Activated naive CD8-positive, alpha-beta T cell treated with anti-CD3 and anti-CD28 coated beads, Interleukin-2, amount 10 ng/mL, durations not matched to agents 7 days and 5 days (primary cell): ENCODE measurements around the gene ZFY. TPM values are rescaled to one million over a fixed set of nuclear protein-coding genes. Genes with fewer than 3 reads are reported as not detected.
"Not testable (repeated sequence)": the region's sequence is repeated elsewhere in the genome, so short reads cannot be mapped to it uniquely, and the experiment has no call there.

Source experiments
- ATAC-seq: fragments of 150-1000 bp; cut with Tn5 transposase; one replicate; pipeline ENCODE4 v1.10.0; 2021; ENCODE audit warnings: low read depth, moderate library complexity
- POLR2A ChIA-PET: fragments of 350-600 bp; sonication (Branson Sonifier 250); formaldehyde crosslinking; loops from one replicate; lab custom pipeline; 2021; ENCODE audit warnings: antibody characterized with exemption; lab: Charles Lee
- DNase-seq: peaks from one replicate; pipeline ENCODE4 v3.0.0; 2021
- H3K27ac Mint-ChIP-seq: one replicate; pipeline ENCODE4 v1.8.0; 2022; ENCODE audit warnings: mild to moderate bottlenecking, mixed read lengths
- H3K27me3 Mint-ChIP-seq: one replicate; pipeline ENCODE4 v1.8.0; 2022; ENCODE audit warnings: mild to moderate bottlenecking, moderate library complexity, mixed read lengths
- H3K36me3 Mint-ChIP-seq: one replicate; pipeline ENCODE4 v1.8.0; 2021; ENCODE audit warnings: mild to moderate bottlenecking, mixed read lengths
- H3K4me1 Mint-ChIP-seq: one replicate; pipeline ENCODE4 v1.8.0; 2021; ENCODE audit warnings: mixed read lengths
- H3K4me3 Mint-ChIP-seq: one replicate; pipeline ENCODE4 v1.8.0; 2022; ENCODE audit warnings: mild to moderate bottlenecking, moderate library complexity, mixed read lengths
- H3K9me3 Mint-ChIP-seq: one replicate; pipeline ENCODE4 v1.8.0; 2021; ENCODE audit warnings: mixed read lengths
- total RNA-seq, 2 experiments: library from RNA; stranded (reverse); gene quantifications; one replicate each; pipeline ENCODE4 v1.2.3, GENCODE V29; 2021

ZFY gene
- total RNA-seq, 2 experiments from 2014 or later = 16.7 to 20.9 TPM

GRCh38 chrY:2949590-2950252 is 14.5 kb downstream of the ZFY start:
- POLR2A ChIA-PET = no interaction called here
- Mint-ChIP-seq H3K4me1 (peaks cover 9% of the 10 kb centered on the region), H3K27ac (no peak overlapping the region), H3K27me3 (no peaks in the 10 kb centered on the region), H3K9me3 (no peaks in the 10 kb centered on the region), H3K4me3 (no peak overlapping the region), H3K36me3 (peaks cover 11% of the 10 kb centered on the region)
- DNase-seq = no peak
- no peak for ATAC-seq

GRCh38 chrY:2950655-2951054 is 15.5 kb downstream of the ZFY start:
- Mint-ChIP-seq H3K27ac (no peak overlapping the region), H3K27me3 (no peaks in the 10 kb centered on the region), H3K4me1 (peaks cover 11% of the 10 kb centered on the region), H3K9me3 (no peaks in the 10 kb centered on the region), H3K4me3 (no peak overlapping the region), H3K36me3 (peaks cover 15% of the 10 kb centered on the region)
- POLR2A ChIA-PET = no interaction called here
- no peak for DNase-seq
- no peak for ATAC-seq

GRCh38 chrY:2952912-2953311 is 17.7 kb downstream of the ZFY start:
- Mint-ChIP-seq H3K9me3 (no peaks in the 10 kb centered on the region), H3K4me1 (peaks cover 9% of the 10 kb centered on the region), H3K36me3 (peaks cover 20% of the 10 kb centered on the region), H3K27ac (no peak overlapping the region), H3K27me3 (no peaks in the 10 kb centered on the region), H3K4me3 (no peak overlapping the region)
- ATAC-seq = no peak
- POLR2A ChIA-PET = no interaction called here
- DNase-seq = no peak

- Mint-ChIP-seq H3K9me3 (no peaks in the 10 kb centered on the region), H3K27me3 (no peaks in the 10 kb centered on the region), H3K4me3 (no peak overlapping the region), H3K36me3 (peaks cover 20% of the 10 kb centered on the region), H3K4me1 (peaks cover 9% of the 10 kb centered on the region), H3K27ac (peak overlapping the region; percentile 65)
- DNase-seq (no peak), ATAC-seq (peak; percentile 36)
- POLR2A ChIA-PET = no interaction called here
Observed at GRCh38 chrY:2954735-2955134, 19.6 kb downstream of the ZFY start.

- Mint-ChIP-seq H3K4me3 (no peak overlapping the region), H3K27me3 (no peaks in the 10 kb centered on the region)
- POLR2A ChIA-PET = no interaction called here
Observed at GRCh38 chrY:2955561-2955960, 20.4 kb downstream of the ZFY start.

GRCh38 chrY:2962061-2962460 is 26.9 kb downstream of the ZFY start:
- POLR2A ChIA-PET = no interaction called here
- Mint-ChIP-seq H3K9me3 (peaks cover under 1% of the 10 kb centered on the region), H3K4me3 (no peak overlapping the region), H3K27me3 (no peaks in the 10 kb centered on the region), H3K36me3 (peaks cover 10% of the 10 kb centered on the region), H3K27ac (no peak overlapping the region), H3K4me1 (peaks cover 1% of the 10 kb centered on the region)
- no peak for ATAC-seq
- no peak for DNase-seq

More at GRCh38 chrY:2955561-2955960, 20.4 kb downstream of the ZFY start:
- Mint-ChIP-seq H3K9me3 (no peaks in the 10 kb centered on the region), H3K4me1 (peaks cover 8% of the 10 kb centered on the region), H3K36me3 (peaks cover 22% of the 10 kb centered on the region), H3K27ac (no peak overlapping the region)
- DNase-seq (no peak), ATAC-seq (no peak)

- Mint-ChIP-seq H3K9me3 (peaks cover 1% of the 10 kb centered on the region), H3K4me1 (peaks cover 9% of the 10 kb centered on the region), H3K4me3 (no peak overlapping the region), H3K27me3 (no peaks in the 10 kb centered on the region), H3K36me3 (peaks cover 13% of the 10 kb centered on the region), H3K27ac (no peak overlapping the region)
- ATAC-seq (no peak), DNase-seq (no peak)
- POLR2A ChIA-PET = no interaction called here
Observed at GRCh38 chrY:2964814-2965213, 29.6 kb downstream of the ZFY start.

- H3K27ac Mint-ChIP-seq = no peak overlapping the region
- no peak overlapping the region for H3K4me3 Mint-ChIP-seq
- peaks cover 13% of the 10 kb centered on the region for H3K4me1 Mint-ChIP-seq
- H3K9me3 Mint-ChIP-seq = peaks cover 1% of the 10 kb centered on the region
- DNase-seq = no peak
- H3K27me3 Mint-ChIP-seq = no peaks in the 10 kb centered on the region
- POLR2A ChIA-PET = no interaction called here
- no peak for ATAC-seq
- H3K36me3 Mint-ChIP-seq = peaks cover 10% of the 10 kb centered on the region
Observed at GRCh38 chrY:2965629-2966028, 30.4 kb downstream of the ZFY start.

- H3K4me3 Mint-ChIP-seq = no peak overlapping the region
- peaks cover 14% of the 10 kb centered on the region for H3K4me1 Mint-ChIP-seq
- ATAC-seq (no peak), DNase-seq (no peak)
- H3K9me3 Mint-ChIP-seq = peaks cover 1% of the 10 kb centered on the region
- POLR2A ChIA-PET = no interaction called here
- H3K27me3 Mint-ChIP-seq = no peaks in the 10 kb centered on the region
- no peak overlapping the region for H3K27ac Mint-ChIP-seq
- H3K36me3 Mint-ChIP-seq = peaks cover 11% of the 10 kb centered on the region
Observed at GRCh38 chrY:2969561-2969960, 34.4 kb downstream of the ZFY start.

- DNase-seq = no peak
- H3K36me3 Mint-ChIP-seq = peaks cover 12% of the 10 kb centered on the region
- H3K9me3 Mint-ChIP-seq = no peaks in the 10 kb centered on the region
- ATAC-seq = no peak
- peaks cover 12% of the 10 kb centered on the region for H3K4me1 Mint-ChIP-seq
- no peak overlapping the region for H3K4me3 Mint-ChIP-seq
- POLR2A ChIA-PET = no interaction called here
- no peak overlapping the region for H3K27ac Mint-ChIP-seq
- no peaks in the 10 kb centered on the region for H3K27me3 Mint-ChIP-seq
Observed at GRCh38 chrY:2972708-2973107, 37.5 kb downstream of the ZFY start.

GRCh38 chrY:2973110-2973751 is 38.0 kb downstream of the ZFY start:
- POLR2A ChIA-PET = no interaction called here
- Mint-ChIP-seq H3K27me3 (no peaks in the 10 kb centered on the region), H3K4me1 (peaks cover 12% of the 10 kb centered on the region), H3K27ac (no peak overlapping the region), H3K9me3 (no peaks in the 10 kb centered on the region), H3K36me3 (peaks cover 13% of the 10 kb centered on the region), H3K4me3 (no peak overlapping the region)
- ATAC-seq = no peak
- no peak for DNase-seq

GRCh38 chrY:2979283-2979682 is 44.1 kb downstream of the ZFY start:
- Mint-ChIP-seq H3K27me3 (no peaks in the 10 kb centered on the region), H3K9me3 (no peaks in the 10 kb centered on the region), H3K27ac (no peak overlapping the region), H3K4me3 (no peak overlapping the region), H3K4me1 (no peaks in the 10 kb centered on the region), H3K36me3 (peaks cover 11% of the 10 kb centered on the region)
- ATAC-seq (no peak), DNase-seq (no peak)
- POLR2A ChIA-PET = no interaction called here

- Mint-ChIP-seq H3K4me3 (no peak overlapping the region), H3K9me3 (no peaks in the 10 kb centered on the region), H3K27me3 (no peaks in the 10 kb centered on the region), H3K36me3 (no peaks in the 10 kb centered on the region), H3K27ac (no peak overlapping the region), H3K4me1 (no peaks in the 10 kb centered on the region)
- no peak for DNase-seq
- POLR2A ChIA-PET = no interaction called here
- no peak for ATAC-seq
Observed at GRCh38 chrY:2984491-2984890, 49.3 kb downstream of the ZFY start.

- not testable (repeated sequence) for H3K4me3 Mint-ChIP-seq
Observed at GRCh38 chrY:2987178-2987577, 52.0 kb downstream of the ZFY start.

More at GRCh38 chrY:2987178-2987577, 52.0 kb downstream of the ZFY start:
- H3K27ac Mint-ChIP-seq, H3K36me3 Mint-ChIP-seq, H3K27me3 Mint-ChIP-seq, DNase-seq, H3K4me1 Mint-ChIP-seq, ATAC-seq, H3K9me3 Mint-ChIP-seq, POLR2A ChIA-PET: not testable (repeated sequence)
